ENCODE data around the gene SOX15. TPM values are rescaled to one million over a fixed set of nuclear protein-coding genes. Genes with fewer than 3 reads are reported as not detected.
A peak's percentile ranks its signal among the peaks of the same experiment; 100 is the strongest.

The SOX15 gene
- total and polyA plus RNA-seq, 2 of the 13 experiments (the other 11 are each of a cell fraction or from before 2014, with no cell fraction given): 0.07 to 0.18 TPM

GRCh38 chr17:7573324-7574080, 16.4 kb downstream of the SOX15 start (continued):
- peak; percentile 31; the same call in 1 of the 2 replicates for TF ChIP-seq ZNF567 (CRISPR knock-in tag; IDR thresholded peaks at IDR 0.05; ENCODE audit: borderline replicate concordance)
- peak; percentile 53; the same call in 1 of the 2 replicates for TF ChIP-seq ARNTL (CRISPR knock-in tag; IDR thresholded peaks at IDR 0.05)
- TF ChIP-seq TBX2 (CRISPR knock-in tag; IDR thresholded peaks at IDR 0.05; ENCODE audit: borderline replicate concordance): no peak; the same call in 1 of the 2 replicates
- no peak for TF ChIP-seq ZNF512 (CRISPR knock-in tag; IDR thresholded peaks at IDR 0.05)
- no peak for TF ChIP-seq SRSF4 (IDR thresholded peaks at IDR 0.05; ENCODE audit: low read depth, low read length, poor library complexity, severe bottlenecking)
- peak; percentile 78 for TF ChIP-seq MAZ (IDR thresholded peaks at IDR 0.05; ENCODE audit: borderline replicate concordance, low read depth, low read length)
- peak; percentile 62; the same call in 1 of the 2 replicates for TF ChIP-seq MAZ (CRISPR knock-in tag; IDR thresholded peaks at IDR 0.05; ENCODE audit: low read depth)
- TF ChIP-seq HOXA9 (CRISPR knock-in tag; IDR thresholded peaks at IDR 0.05; ENCODE audit: borderline replicate concordance): no peak
- TF ChIP-seq, protein P1, sequence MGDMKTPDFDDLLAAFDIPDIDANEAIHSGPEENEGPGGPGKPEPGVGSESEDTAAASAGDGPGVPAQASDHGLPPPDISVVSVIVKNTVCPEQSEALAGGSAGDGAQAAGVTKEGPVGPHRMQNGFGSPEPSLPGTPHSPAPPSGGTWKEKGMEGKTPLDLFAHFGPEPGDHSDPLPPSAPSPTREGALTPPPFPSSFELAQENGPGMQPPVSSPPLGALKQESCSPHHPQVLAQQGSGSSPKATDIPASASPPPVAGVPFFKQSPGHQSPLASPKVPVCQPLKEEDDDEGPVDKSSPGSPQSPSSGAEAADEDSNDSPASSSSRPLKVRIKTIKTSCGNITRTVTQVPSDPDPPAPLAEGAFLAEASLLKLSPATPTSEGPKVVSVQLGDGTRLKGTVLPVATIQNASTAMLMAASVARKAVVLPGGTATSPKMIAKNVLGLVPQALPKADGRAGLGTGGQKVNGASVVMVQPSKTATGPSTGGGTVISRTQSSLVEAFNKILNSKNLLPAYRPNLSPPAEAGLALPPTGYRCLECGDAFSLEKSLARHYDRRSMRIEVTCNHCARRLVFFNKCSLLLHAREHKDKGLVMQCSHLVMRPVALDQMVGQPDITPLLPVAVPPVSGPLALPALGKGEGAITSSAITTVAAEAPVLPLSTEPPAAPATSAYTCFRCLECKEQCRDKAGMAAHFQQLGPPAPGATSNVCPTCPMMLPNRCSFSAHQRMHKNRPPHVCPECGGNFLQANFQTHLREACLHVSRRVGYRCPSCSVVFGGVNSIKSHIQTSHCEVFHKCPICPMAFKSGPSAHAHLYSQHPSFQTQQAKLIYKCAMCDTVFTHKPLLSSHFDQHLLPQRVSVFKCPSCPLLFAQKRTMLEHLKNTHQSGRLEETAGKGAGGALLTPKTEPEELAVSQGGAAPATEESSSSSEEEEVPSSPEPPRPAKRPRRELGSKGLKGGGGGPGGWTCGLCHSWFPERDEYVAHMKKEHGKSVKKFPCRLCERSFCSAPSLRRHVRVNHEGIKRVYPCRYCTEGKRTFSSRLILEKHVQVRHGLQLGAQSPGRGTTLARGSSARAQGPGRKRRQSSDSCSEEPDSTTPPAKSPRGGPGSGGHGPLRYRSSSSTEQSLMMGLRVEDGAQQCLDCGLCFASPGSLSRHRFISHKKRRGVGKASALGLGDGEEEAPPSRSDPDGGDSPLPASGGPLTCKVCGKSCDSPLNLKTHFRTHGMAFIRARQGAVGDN (CRISPR knock-in tag; IDR thresholded peaks at IDR 0.05): peak; percentile 89
- no peak for TF ChIP-seq GMEB2 (CRISPR knock-in tag; IDR thresholded peaks at IDR 0.05; ENCODE audit: low read depth)
- no peak for TF ChIP-seq SATB2 (CRISPR knock-in tag; IDR thresholded peaks at IDR 0.05)
- no peak for TF ChIP-seq ZNF747 (CRISPR knock-in tag; IDR thresholded peaks at IDR 0.05; ENCODE audit: borderline replicate concordance)
- no peak for TF ChIP-seq ZXDC (CRISPR knock-in tag; IDR thresholded peaks at IDR 0.05)
- peak; percentile 39; the same call in 1 of the 2 replicates for TF ChIP-seq FOSL2 (CRISPR knock-in tag; IDR thresholded peaks at IDR 0.05)
- no peak for TF ChIP-seq SMAD9 (CRISPR knock-in tag; IDR thresholded peaks at IDR 0.05)
- no peak for TF ChIP-seq ZKSCAN5 (CRISPR knock-in tag; IDR thresholded peaks at IDR 0.05)
- TF ChIP-seq YY1 (IDR thresholded peaks at IDR 0.05; ENCODE audit: insufficient read depth, insufficient replicate concordance, low read depth, low read length): peak; percentile 30
- no peak for TF ChIP-seq RARG (CRISPR knock-in tag; IDR thresholded peaks at IDR 0.05; ENCODE audit: low read depth)

All from HepG2 (cell line).